GM19452 (cell line): ENCODE data around the gene TMEM243.
"Not testable (repeated sequence)": the region's sequence is repeated elsewhere in the genome, so short reads cannot be mapped to it uniquely, and the experiment has no call there.

Source experiments
- ATAC-seq: cut with Tn5 transposase; IDR thresholded peaks from one replicate; pipeline ENCODE4 v1.9.1; 2021; ENCODE audit not compliant: unreplicated experiment

TMEM243 gene

DNA sequence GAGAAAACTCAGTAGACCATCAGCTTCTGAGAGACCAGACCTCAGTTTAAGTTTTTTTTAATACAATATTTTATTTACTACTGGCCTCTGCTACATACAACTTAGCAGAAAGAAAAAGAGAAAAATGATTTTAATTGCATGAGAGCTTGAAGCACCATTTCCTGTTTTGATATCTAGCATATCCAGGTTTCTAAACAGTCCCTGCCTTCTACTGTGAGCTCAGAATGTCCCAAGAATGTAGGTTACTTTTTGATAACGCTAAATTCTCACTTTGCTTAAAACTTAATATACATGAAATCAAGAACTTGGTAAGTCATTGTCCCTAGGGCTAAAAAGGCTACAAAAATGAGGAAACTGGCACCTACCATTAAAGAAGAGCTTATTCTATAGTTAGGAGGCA is 7.0 kb downstream of the TMEM243 start:
- no peak for ATAC-seq

DNA sequence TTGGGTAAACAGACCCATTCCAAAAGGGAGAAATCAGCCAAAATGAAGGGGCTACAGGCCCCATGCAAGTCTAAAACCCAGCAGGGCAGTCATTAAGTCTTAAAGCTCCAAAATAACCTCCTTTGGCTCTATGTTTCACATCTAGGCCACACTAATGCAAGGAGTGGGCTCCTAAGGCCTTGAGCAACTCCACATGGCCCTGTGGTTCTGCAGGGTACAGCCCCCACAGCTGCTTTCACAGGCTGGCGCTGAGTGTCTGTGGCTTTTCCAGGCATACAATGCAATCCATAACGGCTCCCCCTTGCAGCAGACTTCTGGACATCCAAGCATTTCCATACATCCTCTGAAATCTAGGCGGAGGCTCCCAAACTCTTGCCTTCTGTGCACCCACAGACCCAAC is 9.0 kb downstream of the TMEM243 start:
- no peak for ATAC-seq

- no peak for ATAC-seq
Measured at GRCh38 chr7:87209295-87209924, 10.1 kb downstream of the TMEM243 start.

GRCh38 chr7:87206361-87206760 is 13.2 kb downstream of the TMEM243 start:
- ATAC-seq, result no peak

DNA sequence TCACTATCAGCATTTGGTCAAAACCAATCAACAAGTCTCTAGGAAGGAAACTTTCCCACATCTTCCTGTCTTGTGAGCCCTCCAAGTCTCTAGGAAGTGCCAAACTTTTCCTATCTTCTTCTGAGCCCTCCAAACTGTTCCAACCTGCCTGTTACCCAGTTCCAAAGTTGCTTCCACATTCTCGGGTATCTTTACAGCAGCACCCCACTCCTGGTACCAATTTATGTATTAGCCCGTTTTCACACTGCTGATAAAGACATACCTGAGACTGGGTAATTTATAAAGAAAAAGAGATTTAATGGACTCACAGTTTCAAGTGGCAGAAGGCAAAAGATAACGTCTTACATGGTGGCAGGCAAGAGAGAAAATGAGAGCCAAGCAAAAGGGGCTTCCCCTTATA is 13.8 kb downstream of the TMEM243 start:
- not testable (repeated sequence) for ATAC-seq

GRCh38 chr7:87204933-87205332 is 14.6 kb downstream of the TMEM243 start:
- no peak for ATAC-seq

GRCh38 chr7:87203929-87204328 is 15.6 kb downstream of the TMEM243 start:
- not testable (repeated sequence) for ATAC-seq

- no peak for ATAC-seq
Measured at GRCh38 chr7:87202705-87203104, 16.8 kb downstream of the TMEM243 start.

- ATAC-seq, result no peak
Measured at GRCh38 chr7:87202208-87202607, 17.3 kb downstream of the TMEM243 start.

GRCh38 chr7:87199700-87200450 is 19.7 kb downstream of the TMEM243 start:
- ATAC-seq, result no peak

- ATAC-seq, result no peak
Measured at GRCh38 chr7:87199241-87199640, 20.3 kb downstream of the TMEM243 start.

DNA sequence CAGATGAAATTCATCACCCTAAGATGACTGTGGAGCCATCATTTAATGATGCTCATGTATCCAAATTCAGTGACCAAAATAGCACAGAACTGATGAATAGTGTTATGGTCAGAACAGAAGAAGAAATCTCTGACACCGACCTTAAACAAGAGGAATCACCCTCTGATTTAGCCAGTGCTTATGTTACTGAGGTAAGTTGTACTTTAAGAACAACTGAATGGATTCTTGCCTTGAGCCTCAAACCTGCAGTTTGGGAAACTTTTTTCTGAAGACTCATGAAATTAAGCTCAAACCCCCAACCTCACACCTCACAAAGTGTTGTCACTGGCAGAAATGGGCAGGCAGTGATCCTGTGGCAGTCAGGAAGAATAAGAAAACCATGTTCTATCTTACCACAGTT is 25.6 kb downstream of the TMEM243 start:
- no peak for ATAC-seq

DNA sequence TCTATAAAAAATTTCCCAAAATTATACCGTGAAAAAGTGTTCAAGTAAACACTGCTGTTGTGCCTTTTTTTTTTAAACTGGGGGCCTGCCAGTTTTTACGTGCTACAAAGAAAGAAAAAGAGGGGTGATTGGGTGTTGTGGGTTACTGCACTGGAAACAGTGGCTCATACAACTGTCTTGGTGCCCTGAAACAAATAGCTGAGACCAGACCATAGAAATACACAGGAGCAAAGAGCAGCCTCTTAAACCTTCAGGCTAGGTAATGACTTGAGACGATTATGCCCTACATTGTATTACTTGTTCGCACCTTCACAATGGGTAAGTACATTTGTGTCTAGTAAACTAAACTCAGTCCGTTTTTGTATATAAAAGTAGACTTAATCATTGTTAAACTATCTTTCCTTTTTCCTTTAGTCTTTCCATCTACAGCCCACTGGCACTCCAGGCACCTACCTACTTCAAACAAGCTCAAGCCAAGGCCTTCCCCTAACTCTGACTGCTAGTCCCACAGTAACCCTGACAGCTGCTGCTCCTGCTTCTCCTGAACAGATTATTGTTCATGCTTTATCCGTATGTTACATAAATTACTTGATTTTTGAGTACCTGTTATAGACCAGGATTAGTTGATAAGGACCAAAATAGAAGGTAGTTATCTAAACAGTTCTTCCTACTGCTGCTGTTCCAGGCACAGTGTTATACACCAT is 26.6 kb downstream of the TMEM243 start:
- ATAC-seq, result no peak

DNA sequence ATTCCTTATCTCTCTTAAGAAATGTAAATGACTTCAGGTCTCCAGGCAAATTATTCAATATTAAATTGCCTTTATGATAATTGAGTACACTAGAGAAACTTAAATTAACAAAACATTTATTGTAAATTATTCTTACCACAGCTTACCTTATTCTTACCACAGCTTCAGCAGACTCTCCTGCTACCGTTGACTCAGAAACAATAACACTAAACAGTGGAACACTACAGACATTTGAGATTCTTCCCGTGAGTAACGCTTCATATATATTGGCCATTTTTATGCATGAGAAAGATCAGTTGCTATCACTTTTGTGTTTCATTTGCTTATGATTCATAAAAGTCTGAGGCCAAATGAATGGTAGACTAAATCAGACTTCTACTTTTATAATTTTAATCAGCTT is 28.7 kb downstream of the TMEM243 start:
- ATAC-seq, result no peak

DNA sequence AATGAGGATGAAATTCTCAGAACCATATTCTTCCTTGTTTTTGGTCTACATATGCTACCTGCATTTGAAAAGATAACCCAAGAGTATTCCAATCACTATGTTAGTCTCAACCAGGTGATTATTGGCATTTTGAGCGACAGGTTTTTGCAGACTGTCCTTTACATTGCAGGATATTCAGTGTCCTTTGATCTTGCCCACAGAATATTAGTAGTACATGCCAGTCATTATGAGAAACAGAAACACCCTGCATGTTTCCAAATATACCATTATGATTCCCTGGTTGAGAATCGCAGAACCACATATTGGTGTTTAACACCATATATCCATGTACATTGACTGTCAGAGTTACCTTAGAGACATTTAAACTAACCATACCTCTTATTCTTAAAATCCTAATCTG is 30.6 kb downstream of the TMEM243 start:
- no peak for ATAC-seq

DNA sequence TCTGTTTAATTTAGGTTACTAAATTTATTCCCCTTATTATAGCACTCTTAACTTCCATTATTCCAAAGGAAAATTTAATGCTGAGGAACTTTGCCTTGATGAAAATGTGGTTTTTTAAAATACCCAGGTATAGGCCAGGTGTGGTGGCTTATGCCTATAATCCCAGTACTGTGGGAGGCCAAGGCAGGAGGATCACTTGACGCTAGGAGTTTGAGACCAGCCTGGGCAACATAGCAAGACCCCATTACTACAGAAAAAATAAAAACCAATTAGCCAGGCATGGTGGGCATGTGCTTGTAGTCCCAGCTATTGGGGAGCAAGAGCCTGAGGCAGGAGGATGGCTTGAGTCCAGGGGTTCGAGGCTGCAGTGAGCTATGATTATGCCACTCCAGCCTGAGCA is 32.4 kb downstream of the TMEM243 start:
- no peak for ATAC-seq

GRCh38 chr7:87179180-87179579 is 40.4 kb downstream of the TMEM243 start:
- ATAC-seq, result no peak

GRCh38 chr7:87178320-87178719 is 41.2 kb downstream of the TMEM243 start:
- ATAC-seq, result no peak

DNA sequence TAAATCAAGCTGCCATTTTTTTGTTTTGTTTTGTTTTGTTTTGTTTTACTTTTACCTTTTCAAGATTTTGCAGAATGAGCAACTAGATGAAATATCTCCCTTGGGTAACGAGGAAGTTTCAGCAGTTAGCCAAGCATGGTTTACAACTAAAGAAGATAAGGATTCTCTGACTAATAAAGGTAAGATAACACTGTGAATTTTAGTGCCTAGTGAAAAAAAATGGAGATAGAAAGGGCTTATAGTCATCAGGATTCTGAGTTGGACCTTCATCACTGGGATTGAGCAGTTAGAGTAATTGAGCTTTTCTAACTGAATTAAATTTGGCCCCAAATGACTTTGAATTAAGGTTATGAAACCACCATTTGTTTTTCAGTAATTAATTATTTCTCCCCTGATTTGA is 46.1 kb downstream of the TMEM243 start:
- no peak for ATAC-seq

- no peak for ATAC-seq
Measured at GRCh38 chr7:87171282-87171934, 48.1 kb downstream of the TMEM243 start.

- ATAC-seq, result no peak
Measured at GRCh38 chr7:87170828-87171227, 48.7 kb downstream of the TMEM243 start.

DNA sequence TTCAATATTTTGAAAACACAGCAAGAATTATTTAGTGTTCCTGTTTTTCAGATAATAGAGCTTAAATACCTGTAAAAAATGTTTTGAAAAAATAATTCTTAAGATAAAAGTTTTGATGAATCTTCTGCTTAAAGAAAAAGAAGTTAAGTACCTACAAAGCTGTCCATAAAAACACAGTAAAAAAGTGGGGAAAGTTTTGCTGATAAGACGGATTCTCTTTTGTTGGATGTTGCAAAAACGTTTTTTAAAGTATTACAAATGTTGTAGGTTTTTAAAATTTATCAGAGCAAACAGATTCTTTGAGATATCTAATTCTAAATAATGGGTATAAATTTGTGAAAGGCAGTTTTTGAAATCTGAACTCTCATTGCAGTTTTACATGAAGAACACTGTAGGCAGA is 55.1 kb downstream of the TMEM243 start:
- no peak for ATAC-seq
